ENCODE results near the gene PTPN1.
A peak's percentile ranks its signal among the peaks of the same experiment; 100 is the strongest.

Gene PTPN1

DNA sequence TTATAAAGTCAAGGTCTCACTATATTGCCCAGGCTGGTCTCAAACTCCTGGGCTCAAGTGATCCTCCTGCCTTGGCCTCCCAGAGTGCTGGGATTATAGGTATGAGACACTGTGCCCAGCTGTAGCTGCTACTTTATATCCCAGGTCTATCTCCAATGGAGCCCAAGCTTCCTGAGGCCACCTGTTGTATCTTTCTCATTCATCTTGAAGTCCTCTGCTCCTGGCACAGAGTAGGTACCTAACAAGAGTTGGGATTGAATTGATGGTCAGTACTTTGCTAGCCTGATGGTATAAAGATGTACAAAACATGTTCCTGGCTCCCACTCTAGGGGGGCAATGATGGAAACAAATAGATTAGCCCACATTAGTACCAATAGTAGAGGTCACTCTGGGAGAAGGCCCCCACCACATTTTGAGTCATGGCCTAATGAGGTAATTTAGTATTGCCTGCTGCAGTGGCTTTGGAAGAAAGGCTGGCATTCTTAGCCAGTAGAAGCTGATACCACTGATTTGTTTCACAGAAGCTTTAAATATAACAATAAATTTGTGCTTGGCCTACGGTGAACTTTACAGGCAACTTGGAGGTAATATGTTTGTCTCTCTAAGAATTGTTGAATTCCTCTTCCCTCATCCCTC is 5.4 kb downstream of the PTPN1 start:
- Mint-ChIP-seq H3K36me3 (peaks cover 63% of the 10 kb centered on the region), H3K4me3 (peak overlapping the region; percentile 72), H3K27ac (peak overlapping the region; percentile 98)

DNA sequence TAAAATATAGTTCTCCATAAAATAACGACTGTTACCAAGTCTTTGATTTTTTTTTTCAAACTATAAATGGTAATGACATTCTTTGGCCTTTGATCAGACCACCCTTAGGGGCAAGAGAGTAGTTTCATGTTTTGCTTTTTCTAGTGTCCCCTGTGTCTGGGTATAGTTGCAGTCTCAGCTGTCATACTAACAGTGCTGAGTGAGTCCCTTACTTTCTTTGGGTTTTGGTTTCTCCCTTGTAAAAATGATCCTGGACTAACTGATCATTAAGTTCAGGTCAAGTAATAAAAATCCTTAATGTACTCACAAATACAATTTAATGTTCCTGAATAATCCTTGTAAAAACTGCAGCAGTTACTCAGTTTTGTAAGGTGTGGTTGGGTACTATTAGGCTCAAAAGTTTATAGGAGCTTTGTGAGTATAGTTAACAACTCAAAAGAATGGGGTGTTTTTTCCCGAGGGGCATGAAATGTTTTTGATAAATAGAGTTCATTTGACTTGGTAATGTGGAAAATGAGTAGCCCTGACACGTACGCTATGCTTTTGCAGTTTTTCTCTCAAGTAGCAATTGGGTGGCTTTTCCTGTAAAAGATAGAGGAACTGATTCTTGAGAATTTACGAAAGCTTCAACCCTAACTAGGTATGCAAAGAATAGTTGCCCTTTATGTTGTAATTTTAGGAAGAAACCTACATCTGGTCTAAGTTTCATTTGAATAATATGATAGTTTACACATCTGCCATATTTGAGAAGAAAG is 6.2 kb downstream of the PTPN1 start:
- Mint-ChIP-seq H3K27ac (peak overlapping the region; percentile 98), H3K36me3 (peaks cover 58% of the 10 kb centered on the region), H3K9me3 (no peaks in the 10 kb centered on the region), H3K27me3 (no peaks in the 10 kb centered on the region), H3K4me1 (peaks cover 87% of the 10 kb centered on the region), H3K4me3 (peak overlapping the region; percentile 72)
- ATAC-seq = peak; percentile 87

More for the DNA sequence above, 5.4 kb downstream of the PTPN1 start:
- Mint-ChIP-seq H3K9me3 (no peaks in the 10 kb centered on the region), H3K4me1 (peaks cover 80% of the 10 kb centered on the region), H3K27me3 (no peaks in the 10 kb centered on the region)
- no peak for ATAC-seq

GRCh38 chr20:50516935-50517816 is 7.0 kb downstream of the PTPN1 start:
- H3K4me3 Mint-ChIP-seq = peak overlapping the region; percentile 75
- ATAC-seq = no peak
- H3K4me1 Mint-ChIP-seq = peaks cover 95% of the 10 kb centered on the region
- peaks cover 53% of the 10 kb centered on the region for H3K36me3 Mint-ChIP-seq
- H3K27me3 Mint-ChIP-seq = no peaks in the 10 kb centered on the region
- no peaks in the 10 kb centered on the region for H3K9me3 Mint-ChIP-seq
- peak overlapping the region; percentile 98 for H3K27ac Mint-ChIP-seq

- H3K4me3 Mint-ChIP-seq = peak overlapping the region; percentile 75
- H3K4me1 Mint-ChIP-seq = peaks cover 91% of the 10 kb centered on the region
- H3K27me3 Mint-ChIP-seq = no peaks in the 10 kb centered on the region
- no peaks in the 10 kb centered on the region for H3K9me3 Mint-ChIP-seq
- ATAC-seq = no peak
- peak overlapping the region; percentile 98 for H3K27ac Mint-ChIP-seq
- peaks cover 48% of the 10 kb centered on the region for H3K36me3 Mint-ChIP-seq
Observed at GRCh38 chr20:50517817-50518154, 7.6 kb downstream of the PTPN1 start.

GRCh38 chr20:50518270-50518721 is 8.1 kb downstream of the PTPN1 start:
- H3K4me1 Mint-ChIP-seq = peaks cover 91% of the 10 kb centered on the region
- H3K9me3 Mint-ChIP-seq = no peaks in the 10 kb centered on the region
- peaks cover 48% of the 10 kb centered on the region for H3K36me3 Mint-ChIP-seq
- no peaks in the 10 kb centered on the region for H3K27me3 Mint-ChIP-seq
- H3K4me3 Mint-ChIP-seq = peak overlapping the region; percentile 75
- no peak for ATAC-seq
- peak overlapping the region; percentile 98 for H3K27ac Mint-ChIP-seq

GRCh38 chr20:50519036-50519762 is 9.0 kb downstream of the PTPN1 start:
- ATAC-seq = peak; percentile 74
- Mint-ChIP-seq H3K4me1 (peaks cover 93% of the 10 kb centered on the region), H3K36me3 (peaks cover 49% of the 10 kb centered on the region), H3K4me3 (peak overlapping the region; percentile 77), H3K27ac (peak overlapping the region; percentile 98), H3K9me3 (no peaks in the 10 kb centered on the region), H3K27me3 (no peaks in the 10 kb centered on the region)

- H3K4me1 Mint-ChIP-seq = peaks cover 83% of the 10 kb centered on the region
- peak; percentile 6 for ATAC-seq
- H3K27me3 Mint-ChIP-seq = no peaks in the 10 kb centered on the region
- H3K9me3 Mint-ChIP-seq = no peaks in the 10 kb centered on the region
- H3K36me3 Mint-ChIP-seq = peaks cover 39% of the 10 kb centered on the region
- peak overlapping the region; percentile 77 for H3K4me3 Mint-ChIP-seq
- peak overlapping the region; percentile 98 for H3K27ac Mint-ChIP-seq
Observed at GRCh38 chr20:50520222-50520880, 10.2 kb downstream of the PTPN1 start.

DNA sequence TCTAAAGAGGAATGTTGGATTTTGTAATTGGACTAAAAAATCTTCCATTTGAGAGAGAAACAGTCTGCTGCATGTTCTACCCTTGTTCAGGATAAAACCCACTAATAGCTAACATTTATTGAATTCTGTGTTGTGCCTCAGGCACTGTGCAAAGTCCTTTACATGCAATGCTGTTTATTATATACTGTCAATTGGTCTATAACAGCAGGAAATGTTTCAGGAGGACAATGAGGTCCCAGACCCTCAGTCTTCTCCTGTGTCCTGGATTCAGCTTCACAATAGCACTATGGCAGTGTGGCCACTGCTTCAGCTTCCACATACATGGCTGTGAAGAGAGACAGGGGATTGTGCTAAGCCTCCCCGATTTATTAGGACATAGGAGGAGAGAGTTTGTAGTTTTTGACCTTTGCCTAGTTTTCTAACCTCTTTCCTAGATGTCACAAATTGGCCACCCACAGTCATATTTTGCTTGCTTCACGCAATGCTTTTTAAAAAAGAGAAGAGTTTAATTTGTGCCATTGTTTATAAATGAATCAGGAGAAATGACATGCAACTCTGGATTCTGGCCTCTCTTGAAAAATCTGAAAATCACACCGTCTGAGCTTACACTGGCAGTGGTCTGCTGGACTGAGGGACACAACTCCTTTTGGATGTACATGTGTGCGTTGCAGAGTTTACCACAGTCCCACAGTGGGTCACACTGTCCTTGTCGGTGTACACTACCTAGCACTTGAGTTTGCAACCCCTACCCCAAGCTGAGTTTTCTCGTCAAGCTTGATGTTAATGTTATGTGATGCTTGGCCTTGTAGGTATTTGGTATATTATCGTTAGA is 11.3 kb downstream of the PTPN1 start:
- Mint-ChIP-seq H3K27ac (peak overlapping the region; percentile 98), H3K36me3 (peaks cover 38% of the 10 kb centered on the region), H3K9me3 (no peaks in the 10 kb centered on the region), H3K27me3 (no peaks in the 10 kb centered on the region), H3K4me1 (peaks cover 72% of the 10 kb centered on the region), H3K4me3 (no peak overlapping the region)
- ATAC-seq = no peak

DNA sequence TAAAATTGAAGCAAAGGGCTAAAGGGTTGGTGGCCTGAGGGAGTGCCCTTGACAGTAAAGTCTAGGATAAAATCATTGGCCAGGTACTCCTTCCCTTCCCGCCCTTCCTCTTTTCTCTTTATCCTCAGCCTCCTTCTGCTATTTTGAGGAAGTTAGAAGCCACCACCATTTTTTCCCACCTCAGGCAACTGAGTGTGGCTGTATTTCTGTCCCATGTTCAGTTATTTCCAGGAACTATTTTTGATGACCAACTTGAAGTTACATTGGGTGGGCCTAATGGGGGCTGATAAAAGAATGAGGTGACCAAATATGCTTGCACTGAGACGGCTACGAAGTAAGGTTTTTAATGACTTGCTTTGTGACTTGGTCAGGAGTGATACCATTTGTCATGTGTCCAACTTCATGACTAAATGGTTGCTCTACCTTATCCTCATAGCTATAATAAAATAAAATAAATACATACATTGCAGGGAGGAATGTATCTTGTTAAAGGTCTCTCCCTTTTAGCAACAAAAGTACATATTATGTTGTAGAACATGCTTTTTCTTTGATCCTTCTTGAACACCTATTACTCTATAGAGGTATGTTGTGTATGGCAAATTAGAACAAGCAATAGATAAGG is 12.0 kb downstream of the PTPN1 start:
- Mint-ChIP-seq H3K4me1 (peaks cover 66% of the 10 kb centered on the region), H3K9me3 (no peaks in the 10 kb centered on the region), H3K36me3 (peaks cover 38% of the 10 kb centered on the region), H3K27ac (peak overlapping the region; percentile 98), H3K27me3 (no peaks in the 10 kb centered on the region), H3K4me3 (no peak overlapping the region)
- ATAC-seq = no peak

- peaks cover 52% of the 10 kb centered on the region for H3K4me1 Mint-ChIP-seq
- peak overlapping the region; percentile 98 for H3K27ac Mint-ChIP-seq
- no peaks in the 10 kb centered on the region for H3K27me3 Mint-ChIP-seq
- peaks cover 31% of the 10 kb centered on the region for H3K36me3 Mint-ChIP-seq
- H3K4me3 Mint-ChIP-seq = peak overlapping the region; percentile 15
- no peak for ATAC-seq
- H3K9me3 Mint-ChIP-seq = no peaks in the 10 kb centered on the region
Observed at GRCh38 chr20:50523552-50524167, 13.5 kb downstream of the PTPN1 start.

DNA sequence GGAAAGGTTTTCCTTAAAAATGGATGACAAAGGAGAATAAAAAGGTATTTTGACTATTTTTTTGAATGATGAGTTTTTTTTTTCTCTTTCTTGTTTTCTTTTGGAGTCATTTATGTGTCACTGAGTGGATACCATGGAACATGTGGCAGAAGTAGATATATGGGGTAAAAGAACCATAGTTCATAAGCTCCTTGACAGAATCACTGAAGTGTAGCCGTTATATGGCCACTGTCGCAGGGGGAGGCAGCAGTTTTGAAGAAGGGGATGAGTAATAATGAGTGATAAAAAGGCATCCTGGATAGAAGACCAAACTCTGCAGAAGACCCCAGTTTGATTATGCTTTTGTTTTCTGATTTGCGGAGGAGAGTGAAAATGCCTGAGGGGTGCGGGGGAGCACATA is 15.5 kb downstream of the PTPN1 start:
- Mint-ChIP-seq H3K27me3 (no peaks in the 10 kb centered on the region), H3K4me1 (peaks cover 32% of the 10 kb centered on the region), H3K4me3 (no peak overlapping the region), H3K9me3 (no peaks in the 10 kb centered on the region), H3K27ac (no peak overlapping the region), H3K36me3 (peaks cover 23% of the 10 kb centered on the region)
- ATAC-seq = no peak

- peaks cover 22% of the 10 kb centered on the region for H3K36me3 Mint-ChIP-seq
Observed at GRCh38 chr20:50526403-50526989, 16.3 kb downstream of the PTPN1 start.

More at GRCh38 chr20:50526403-50526989, 16.3 kb downstream of the PTPN1 start:
- H3K9me3 Mint-ChIP-seq = no peaks in the 10 kb centered on the region
- no peak overlapping the region for H3K27ac Mint-ChIP-seq
- no peak for ATAC-seq
- no peaks in the 10 kb centered on the region for H3K27me3 Mint-ChIP-seq
- H3K4me3 Mint-ChIP-seq = no peak overlapping the region
- peaks cover 32% of the 10 kb centered on the region for H3K4me1 Mint-ChIP-seq
